Measurements from ENCODE around the gene ABAT. TPM values are rescaled to one million over a fixed set of nuclear protein-coding genes. Genes with fewer than 3 reads are reported as not detected.

ABAT gene
- total RNA-seq, 1 experiment from 2014 or later = 7.3 TPM

GRCh38 chr16:8763899-8764298 lies 89.5 kb downstream of the ABAT start:
- Mint-ChIP-seq H3K9me3 (no peaks in the 10 kb centered on the region), H3K4me1 (peaks cover 13 to 14% of the 10 kb centered on the region in 2 experiments), H3K4me3 (peak overlapping the region in 1 of 2 experiments; percentile 62; a peak in 2 of 5 replicates), H3K27me3 (ENCODE audit: low read depth) (no peaks in the 10 kb centered on the region; the same call in 1 of the 2 replicates), H3K36me3 (ENCODE audit: insufficient read depth in 1 of 3, low read depth in 3 of 3) (no peaks in the 10 kb centered on the region; a peak in 1 of 7 replicates), H3K27ac (peak overlapping the region in 2 of 3 experiments; percentile 47 to 74; a peak in 2 of 7 replicates)
- H2BK15ac ChIP-seq (ENCODE audit: low read depth, low read length) = no peak overlapping the region
- no peak overlapping the region for H3T11ph ChIP-seq (ENCODE audit: low read length)
- H4K8ac ChIP-seq (replicated peaks; ENCODE audit: insufficient read length, low read depth, low read length) = no peak overlapping the region
- no peak overlapping the region for H4K91ac ChIP-seq (ENCODE audit: insufficient read length, low read depth, low read length)
- no peak for DNase-seq
- H2BK20ac ChIP-seq (ENCODE audit: low read depth, low read length, poor library complexity, severe bottlenecking) = no peak overlapping the region
- no peak overlapping the region for H2AFZ ChIP-seq (ENCODE audit: low read length)
- H3K27ac ChIP-seq (ENCODE audit: insufficient read length, low read depth, low read length) = no peak overlapping the region
- H3K79me2 ChIP-seq (ENCODE audit: insufficient read depth, low read length) = no peaks in the 10 kb centered on the region
- H3K9ac ChIP-seq (ENCODE audit: extremely low read depth, insufficient read length, low read length) = no peak overlapping the region
- no peak overlapping the region for H4K5ac ChIP-seq (ENCODE audit: insufficient read length, low read depth, low read length)
- no peaks in the 10 kb centered on the region for H3K9me3 ChIP-seq (ENCODE audit: control insufficient read depth, low read depth, low read length)
- TF ChIP-seq CTCF (conservative IDR thresholded peaks at IDR 0.05) = no peak
- no peak overlapping the region for H2AK5ac ChIP-seq (ENCODE audit: insufficient read length, low read length)
- no peaks in the 10 kb centered on the region for H3K4me1 ChIP-seq (ENCODE audit: insufficient read depth, low read length)
- no peak overlapping the region for H3K14ac ChIP-seq (ENCODE audit: insufficient read depth, low read length)
- no peak overlapping the region for H3K56ac ChIP-seq (ENCODE audit: insufficient read length, low read depth, low read length)
- no peaks in the 10 kb centered on the region for H4K20me1 ChIP-seq (ENCODE audit: control insufficient read depth, insufficient read depth, insufficient read length)
- no peak overlapping the region for H2BK12ac ChIP-seq (ENCODE audit: insufficient read length, low read depth, low read length)
- H3K23me2 ChIP-seq (ENCODE audit: insufficient read length, low read depth, low read length, poor library complexity, severe bottlenecking) = no peaks in the 10 kb centered on the region
- H3K18ac ChIP-seq (ENCODE audit: insufficient read length, low read depth, low read length) = no peak overlapping the region
- H2BK5ac ChIP-seq (ENCODE audit: insufficient read length, low read length) = no peak overlapping the region
- no peak overlapping the region for H3K23ac ChIP-seq (ENCODE audit: insufficient read length, low read depth, low read length)
- no peaks in the 10 kb centered on the region for H3K79me1 ChIP-seq (ENCODE audit: insufficient read depth, low read depth, low read length, poor library complexity, severe bottlenecking)
- WGBS (ENCODE audit: extremely low coverage, insufficient read length, low lambda C conversion rate) = no CpG with 5 or more reads among the region's 10 CpGs
- no peak overlapping the region for H2BK120ac ChIP-seq (ENCODE audit: low read depth, low read length, poor library complexity, severe bottlenecking)
- no peak overlapping the region for H3K4me2 ChIP-seq (ENCODE audit: insufficient read depth, insufficient read length, low read length)
- no peak overlapping the region for H3K4ac ChIP-seq (ENCODE audit: low read depth, low read length)
- no peaks in the 10 kb centered on the region for H3K27me3 ChIP-seq (ENCODE audit: insufficient read depth, low read length)
